ENCODE data around the gene APOBEC4.

GRCh38 chr1:183622013-183622412 is 31.1 kb downstream of the APOBEC4 start:
- TF ChIP-seq EZH2 (IDR thresholded peaks at IDR 0.05; ENCODE audit: insufficient read depth, poor library complexity, severe bottlenecking) (no peak), EZH2phosphoT487 (IDR thresholded peaks at IDR 0.05; ENCODE audit: insufficient read depth, low read depth) (no peak)
